ENCODE results near the gene TMCO2. TPM values are rescaled to one million over a fixed set of nuclear protein-coding genes. Genes with fewer than 3 reads are reported as not detected.

TMCO2 gene
- total and polyA plus RNA-seq, 11 donors: not detected

DNA sequence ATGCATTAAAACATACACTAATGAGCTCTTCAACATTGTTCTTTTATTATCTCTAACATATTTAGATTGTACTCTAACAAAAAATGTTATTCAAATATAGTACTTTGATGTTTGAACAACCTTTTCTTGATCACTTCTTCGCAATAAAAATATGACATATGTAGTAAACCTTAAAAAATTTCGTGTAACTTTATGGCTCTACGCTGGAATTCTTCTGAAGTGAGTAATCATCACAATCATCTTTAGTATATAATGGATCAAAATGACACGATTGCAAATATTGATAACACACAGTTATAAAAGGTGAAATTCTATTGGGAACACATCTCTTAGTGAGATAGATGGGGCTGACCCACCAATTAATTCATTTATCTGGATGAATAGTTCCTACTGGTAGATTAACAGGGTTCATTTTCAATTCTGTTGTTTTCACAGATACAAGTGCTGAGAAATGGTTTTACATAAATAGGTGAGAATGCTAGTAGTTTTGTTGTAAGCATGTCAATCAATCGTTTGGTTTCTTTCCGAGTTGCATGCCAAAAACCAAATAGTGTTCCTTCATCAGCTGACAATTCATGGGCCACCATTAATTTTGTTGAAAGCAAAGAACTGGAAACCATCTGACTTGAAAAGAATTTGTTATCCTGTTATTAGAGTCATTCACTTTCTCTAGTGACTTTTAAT, 8.8 kb downstream of the TMCO2 start:
- Histone ChIP-seq H3K4me3 (peak overlapping the region; percentile 72 to 98 (median 90)), H3K4me1 (peaks cover 3 to 45% (median 28%) of the 10 kb centered on the region in 12 donors), H3K9me3 (no peaks in the 10 kb centered on the region), H3K27ac (peak overlapping the region in 9 of 12 donors; percentile 86 to 98 (median 95)), H3K27me3 (no peaks in the 10 kb centered on the region), H3K36me3 (peaks cover 0 to 23% (median 15%) of the 10 kb centered on the region in 9 donors)
- DNase-seq: no peak
- ATAC-seq: no peak
- WGBS, 4 donors: 72 to 75% (median 73%) methylated on average over 6 of the region's 6 CpGs
- intact Hi-C loops (cut with DNase I): loop anchor here in 7 of 10 donors (2.0 to 10.0 kb wide), 4 partner anchors 92 to 116 kb away; partner anchors contain the start of genes RLF (in 7 of the 7) and SMAP2 (in 1 of the 7)
- TF ChIP-seq POLR2A (IDR thresholded peaks at IDR 0.05) (no peak), CTCF (IDR thresholded peaks at IDR 0.05) (no peak)

- no peaks in the 10 kb centered on the region for H3K9me3 ChIP-seq
- intact Hi-C loops (cut with DNase I): loop anchor here in 7 of 10 donors (2.0 to 10.0 kb wide), 4 partner anchors 92 to 115 kb away; partner anchors contain the start of genes RLF (in 7 of the 7) and SMAP2 (in 1 of the 7)
- peak in 3 of 4 donors; percentile 1 to 12 (median 9) for ATAC-seq
- H3K27ac ChIP-seq: peak overlapping the region; percentile 86 to 98 (median 94)
- peaks cover 0 to 30% (median 23%) of the 10 kb centered on the region in 9 donors for H3K36me3 ChIP-seq
- peaks cover 3 to 50% (median 31%) of the 10 kb centered on the region in 12 donors for H3K4me1 ChIP-seq
- TF ChIP-seq CTCF (IDR thresholded peaks at IDR 0.05): no peak
- no peak for TF ChIP-seq POLR2A (IDR thresholded peaks at IDR 0.05)
- WGBS, 4 donors: 0 to 1% (median 0%) methylated on average over 16 of the region's 16 CpGs
- H3K4me3 ChIP-seq: peak overlapping the region; percentile 72 to 98 (median 90)
- DNase-seq: no peak
- no peaks in the 10 kb centered on the region for H3K27me3 ChIP-seq
Observed at GRCh38 chr1:40257313-40257687, 9.6 kb downstream of the TMCO2 start.

- Histone ChIP-seq H3K4me1 (peaks cover 3 to 55% (median 37%) of the 10 kb centered on the region in 12 donors), H3K36me3 (peaks cover 0 to 36% (median 29%) of the 10 kb centered on the region in 9 donors), H3K27me3 (no peaks in the 10 kb centered on the region), H3K4me3 (peak within 1 kb of the TSS; percentile 72 to 98 (median 90)), H3K27ac (peak within 1 kb of the TSS; percentile 86 to 98 (median 94)), H3K9me3 (no peaks in the 10 kb centered on the region)
- TF ChIP-seq POLR2A (IDR thresholded peaks at IDR 0.05): peak in 1 of 2 donors; percentile 63
- peak in 2 of 12 donors; percentile 14 to 19 for TF ChIP-seq CTCF (IDR thresholded peaks at IDR 0.05)
- WGBS, 4 donors: 0 to 1% (median 0%) methylated on average over 34 to 48 of the region's 48 CpGs
- intact Hi-C loops (cut with DNase I): loop anchor here in 7 of 10 donors (2.0 to 10.0 kb wide), 4 partner anchors 93 to 114 kb away; partner anchors contain the start of genes RLF (in 7 of the 7) and SMAP2 (in 1 of the 7)
- DNase-seq: peak; percentile 96 to 97 (median 96)
- ATAC-seq: peak; percentile 99 to 100 (median 99)
Observed at GRCh38 chr1:40257688-40258444, 10.1 kb downstream of the TMCO2 start, which contains the start of gene ZMPSTE24. Gene ZMPSTE24 (plus strand): TSS chr1:40258236. CDS start chr1:40258272, 36 bp downstream.

Measured in heart left ventricle (tissue), 16 donors.